OCI-LY1 (cell line): ENCODE measurements around the gene TNS1.

ENCODE experiments used
- H2AFZ ChIP-seq: fragments of 200-600 bp; sonication (generic), shearing (Covaris generic); 2 replicates; pipeline ENCODE4 v1.6.0; 2014; ENCODE audit warnings: antibody characterized with exemption, mild to moderate bottlenecking, low read length
- H3F3A ChIP-seq: fragments of 200-600 bp; sonication (generic), shearing (Covaris generic); 2 replicates; pipeline ENCODE4 v1.6.0; 2014; ENCODE audit warnings: mild to moderate bottlenecking, antibody characterized with exemption, low read length, moderate library complexity; ENCODE audit not compliant: insufficient read depth
- H3K27ac ChIP-seq: fragments of 200-600 bp; sonication (generic); 2 replicates; pipeline ENCODE4 v1.5.1; 2014; ENCODE audit warnings: low read length, mixed run types, mild to moderate bottlenecking, low read depth; ENCODE audit not compliant: poor library complexity, severe bottlenecking
- H3K27me3 ChIP-seq: fragments of 200-600 bp; sonication (generic); 2 replicates; pipeline ENCODE4 v1.6.0; 2014; ENCODE audit warnings: antibody characterized with exemption, mild to moderate bottlenecking, low read length, moderate library complexity; ENCODE audit not compliant: insufficient read depth
- H3K36me3 ChIP-seq: fragments of 200-600 bp; sonication (generic); 2 replicates; pipeline ENCODE4 v1.6.1; 2014; ENCODE audit warnings: mild to moderate bottlenecking, antibody characterized with exemption, low read length, moderate library complexity, mixed read lengths; ENCODE audit not compliant: insufficient read depth
- H3K4me1 ChIP-seq: fragments of 200-600 bp; sonication (generic); 2 replicates; pipeline ENCODE4 v1.5.1; 2014; ENCODE audit warnings: mild to moderate bottlenecking, low read length, moderate library complexity; ENCODE audit not compliant: insufficient read depth, severe bottlenecking
- H3K4me2 ChIP-seq: fragments of 200-600 bp; sonication (generic), shearing (Covaris generic); 2 replicates; pipeline ENCODE4 v1.6.1; 2014; ENCODE audit warnings: low read length
- H3K4me3 ChIP-seq: fragments of 200-600 bp; sonication (generic); 2 replicates; pipeline ENCODE4 v1.5.1; 2014; ENCODE audit warnings: low read length, low read depth, mild to moderate bottlenecking, mixed read lengths; ENCODE audit not compliant: poor library complexity, severe bottlenecking
- H3K79me2 ChIP-seq: fragments of 200-600 bp; shearing (Covaris generic); 2 replicates; pipeline ENCODE4 v1.6.1; 2016; ENCODE audit warnings: mixed run types, low read length, mixed read lengths; ENCODE audit not compliant: insufficient read depth
- H3K9ac ChIP-seq: fragments of 200-600 bp; sonication (generic), shearing (Covaris generic); 2 replicates; pipeline ENCODE4 v1.6.1; 2014; ENCODE audit warnings: mild to moderate bottlenecking, low read length, mixed read lengths
- H3K9me2 ChIP-seq: fragments of 200-600 bp; sonication (generic), shearing (Covaris generic); 2 replicates; pipeline ENCODE4 v1.6.1; 2014; ENCODE audit warnings: low read depth, mild to moderate bottlenecking, low read length, mixed read lengths
- H3K9me3 ChIP-seq: fragments of 200-600 bp; shearing (Covaris generic); 2 replicates; pipeline ENCODE4 v1.6.1; 2014; ENCODE audit warnings: low read length, mixed read lengths
- H4K20me1 ChIP-seq: fragments of 200-600 bp; sonication (generic), shearing (Covaris generic); 2 replicates; pipeline ENCODE4 v1.6.0; 2016; ENCODE audit warnings: mild to moderate bottlenecking, low read length; ENCODE audit not compliant: insufficient read depth
- CTCF ChIP-seq: fragments of 200-600 bp; sonication (generic), shearing (Covaris generic); IDR thresholded peaks from 2 replicates; pipeline ENCODE4 v1.5.1; 2017; ENCODE audit warnings: mild to moderate bottlenecking, antibody characterized with exemption, low read length, moderate library complexity, mixed read lengths
- EZH2 ChIP-seq: fragments of 200-600 bp; sonication (generic), shearing (Covaris generic); IDR thresholded peaks from 2 replicates; pipeline ENCODE4 v1.8.0; 2017; ENCODE audit warnings: borderline replicate concordance, mixed run types, mild to moderate bottlenecking, antibody characterized with exemption, low read length, moderate library complexity, mixed read lengths

The TNS1 gene

GRCh38 chr2:217751952-217752351, 250.8 kb downstream of the TNS1 start:
- H3K79me2 ChIP-seq = no peaks in the 10 kb centered on the region
- no peaks in the 10 kb centered on the region for H3K9me2 ChIP-seq
- H3K36me3 ChIP-seq = no peaks in the 10 kb centered on the region
- no peak overlapping the region for H2AFZ ChIP-seq
- no peaks in the 10 kb centered on the region for H4K20me1 ChIP-seq
- H3K27ac ChIP-seq = no peak overlapping the region
- H3K4me1 ChIP-seq = no peaks in the 10 kb centered on the region
- no peaks in the 10 kb centered on the region for H3K27me3 ChIP-seq
- H3F3A ChIP-seq = no peaks in the 10 kb centered on the region
- H3K9me3 ChIP-seq = no peaks in the 10 kb centered on the region
- no peak overlapping the region for H3K9ac ChIP-seq
- H3K4me2 ChIP-seq = no peak overlapping the region
- TF ChIP-seq EZH2 = no peak
- H3K4me3 ChIP-seq = no peak overlapping the region

DNA sequence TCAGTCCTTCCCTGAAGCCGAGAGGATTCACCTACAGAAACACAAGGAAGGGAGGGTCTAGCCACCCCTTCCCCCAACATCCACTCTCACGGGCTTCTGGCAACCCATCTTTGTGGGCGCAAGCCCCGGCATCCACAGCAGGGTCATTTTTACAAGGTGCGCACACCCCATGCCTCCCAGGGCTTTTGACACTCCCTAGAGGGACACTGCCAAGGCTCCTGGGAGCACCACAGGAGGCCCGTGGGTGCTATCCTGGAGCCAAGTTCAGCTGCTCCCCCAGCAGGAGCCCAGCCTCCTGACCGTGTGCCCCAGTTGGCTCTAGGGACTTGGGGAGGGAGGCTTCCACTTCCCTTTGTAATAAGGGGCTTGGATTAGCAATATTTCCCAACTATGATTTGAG, 251.6 kb downstream of the TNS1 start:
- Histone ChIP-seq H3K9ac (no peak overlapping the region), H3K27ac (no peak overlapping the region), H4K20me1 (no peaks in the 10 kb centered on the region), H3K9me3 (no peaks in the 10 kb centered on the region), H3K79me2 (no peaks in the 10 kb centered on the region), H3F3A (no peaks in the 10 kb centered on the region), H3K36me3 (no peaks in the 10 kb centered on the region), H3K4me3 (no peak overlapping the region), H3K9me2 (no peaks in the 10 kb centered on the region), H2AFZ (no peak overlapping the region), H3K27me3 (no peaks in the 10 kb centered on the region), H3K4me2 (no peak overlapping the region), H3K4me1 (no peaks in the 10 kb centered on the region)
- TF ChIP-seq CTCF = no peak
- no peak for TF ChIP-seq EZH2
